Measurements from ENCODE around the gene STRN4.

The STRN4 gene

DNA sequence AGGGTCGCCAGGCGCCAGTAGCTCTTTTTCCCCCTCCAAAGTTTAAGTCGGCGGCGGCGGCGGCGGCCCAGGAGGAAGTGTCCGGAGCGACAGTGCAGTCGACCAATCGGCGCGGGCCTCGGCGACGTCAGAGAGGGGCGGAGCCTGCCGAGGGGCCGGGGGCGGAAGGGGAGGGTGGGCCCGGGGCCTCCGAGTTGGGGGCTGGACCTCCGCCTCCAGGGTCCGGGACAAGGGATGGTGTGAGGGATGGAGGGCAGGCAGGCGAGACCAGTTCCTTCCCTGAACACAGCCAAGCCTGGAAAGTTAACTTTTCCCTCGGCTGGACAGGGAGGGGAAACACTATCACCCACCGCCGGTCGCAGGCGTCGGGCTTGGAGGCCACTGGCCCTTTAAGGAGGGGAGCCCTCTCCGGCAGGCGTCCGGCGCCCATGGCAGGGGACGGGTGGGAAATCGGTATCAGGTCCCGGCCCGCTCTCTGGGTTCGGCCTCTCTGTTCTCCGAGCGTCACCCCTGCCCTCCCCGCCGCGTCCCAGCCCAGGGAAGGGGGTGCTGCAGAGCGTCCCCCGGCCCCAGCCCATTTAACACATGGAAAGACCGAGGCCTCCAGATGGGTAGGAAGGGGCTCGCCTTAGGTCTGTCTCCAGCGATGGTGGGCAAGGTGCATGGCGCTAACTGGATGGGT, 29.1 kb downstream of the STRN4 start, which contains the start of gene PRKD2:
PRKD2 (minus strand) TSS at position 81 of the 682 bp plus-strand sequence. CDS start 744 bp downstream, outside the sequence.
- peak within 1 kb of the TSS; percentile 44 for H3K27ac ChIP-seq
- TF ChIP-seq, protein P1, sequence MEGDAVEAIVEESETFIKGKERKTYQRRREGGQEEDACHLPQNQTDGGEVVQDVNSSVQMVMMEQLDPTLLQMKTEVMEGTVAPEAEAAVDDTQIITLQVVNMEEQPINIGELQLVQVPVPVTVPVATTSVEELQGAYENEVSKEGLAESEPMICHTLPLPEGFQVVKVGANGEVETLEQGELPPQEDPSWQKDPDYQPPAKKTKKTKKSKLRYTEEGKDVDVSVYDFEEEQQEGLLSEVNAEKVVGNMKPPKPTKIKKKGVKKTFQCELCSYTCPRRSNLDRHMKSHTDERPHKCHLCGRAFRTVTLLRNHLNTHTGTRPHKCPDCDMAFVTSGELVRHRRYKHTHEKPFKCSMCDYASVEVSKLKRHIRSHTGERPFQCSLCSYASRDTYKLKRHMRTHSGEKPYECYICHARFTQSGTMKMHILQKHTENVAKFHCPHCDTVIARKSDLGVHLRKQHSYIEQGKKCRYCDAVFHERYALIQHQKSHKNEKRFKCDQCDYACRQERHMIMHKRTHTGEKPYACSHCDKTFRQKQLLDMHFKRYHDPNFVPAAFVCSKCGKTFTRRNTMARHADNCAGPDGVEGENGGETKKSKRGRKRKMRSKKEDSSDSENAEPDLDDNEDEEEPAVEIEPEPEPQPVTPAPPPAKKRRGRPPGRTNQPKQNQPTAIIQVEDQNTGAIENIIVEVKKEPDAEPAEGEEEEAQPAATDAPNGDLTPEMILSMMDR (IDR thresholded peaks at IDR 0.05; ENCODE audit: low read depth, low read length): no peak
- peak within 1 kb of the TSS; percentile 79 for H3K4me3 ChIP-seq (ENCODE audit: low read depth, low read length)
- no peaks in the 10 kb centered on the region for H3K9me3 ChIP-seq (ENCODE audit: severe bottlenecking)
- no peaks in the 10 kb centered on the region for H3K27me3 ChIP-seq (ENCODE audit: insufficient read depth, low read depth, severe bottlenecking)
- peaks cover 32% of the 10 kb centered on the region for H3K36me3 ChIP-seq
- DNase-seq: peak; percentile 87

DNA sequence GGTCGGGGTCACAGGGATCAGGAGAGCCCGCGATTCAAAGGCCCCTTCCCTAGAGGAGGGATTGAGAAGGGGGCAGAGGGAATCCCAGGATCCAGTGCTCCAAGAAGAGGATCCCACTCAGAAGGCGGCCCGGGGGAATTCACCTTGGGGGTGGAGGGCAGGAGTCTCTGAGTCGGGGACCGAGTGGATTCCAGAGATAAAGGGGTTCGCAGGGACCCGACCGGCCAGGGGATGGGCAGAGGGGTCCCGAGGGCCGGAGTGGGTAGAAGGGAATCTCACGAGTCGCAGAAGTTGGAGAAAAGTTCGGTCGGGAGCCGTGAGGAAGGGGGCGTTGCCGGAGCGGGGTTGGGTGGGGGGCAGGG, 29.6 kb downstream of the STRN4 start:
- no peak for DNase-seq
- TF ChIP-seq, protein P1 (IDR thresholded peaks at IDR 0.05; ENCODE audit: low read depth, low read length): no peak
- H3K36me3 ChIP-seq: peaks cover 27% of the 10 kb centered on the region
- H3K27ac ChIP-seq: peak overlapping the region; percentile 30
- no peaks in the 10 kb centered on the region for H3K27me3 ChIP-seq (ENCODE audit: insufficient read depth, low read depth, severe bottlenecking)
- H3K4me3 ChIP-seq (ENCODE audit: low read depth, low read length): peak overlapping the region; percentile 79
- no peaks in the 10 kb centered on the region for H3K9me3 ChIP-seq (ENCODE audit: severe bottlenecking)

DNA sequence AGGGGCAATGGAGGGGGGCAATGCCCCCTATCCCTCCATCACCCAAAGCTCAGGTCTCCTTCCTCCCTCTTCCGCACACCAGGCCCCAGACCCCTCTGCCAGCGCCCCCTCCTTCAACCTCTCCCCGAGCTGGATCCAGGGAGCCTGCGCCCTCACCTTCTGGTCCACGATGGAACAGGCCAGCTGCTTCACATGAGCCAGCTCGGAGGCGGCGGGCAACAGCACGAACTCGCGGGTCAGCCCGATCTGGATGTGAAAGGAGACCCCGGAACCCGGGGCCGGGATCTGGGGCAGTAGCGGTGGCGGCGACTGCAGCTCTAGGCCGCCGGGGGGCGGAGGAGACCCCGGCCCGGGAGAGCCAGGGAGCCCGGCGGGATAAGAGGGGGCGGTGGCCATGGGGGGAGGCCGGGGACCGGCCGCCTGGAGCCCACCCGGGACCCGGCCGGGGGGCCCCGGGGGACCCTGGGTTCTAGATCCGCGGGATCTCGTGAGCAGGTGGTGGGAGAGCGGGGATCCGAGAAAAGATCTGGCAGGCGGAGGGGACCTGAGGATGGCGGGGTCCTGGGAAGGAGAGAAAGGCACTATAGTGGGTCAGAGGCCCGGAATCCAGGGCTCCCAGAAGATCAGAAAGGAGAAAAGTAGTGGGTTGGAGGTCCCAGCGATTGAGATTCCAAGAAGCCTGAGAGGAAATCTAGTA, 30.1 kb downstream of the STRN4 start:
- Histone ChIP-seq H3K27ac (peak overlapping the region; percentile 30), H3K27me3 (ENCODE audit: insufficient read depth, low read depth, severe bottlenecking) (no peaks in the 10 kb centered on the region), H3K36me3 (peaks cover 25% of the 10 kb centered on the region), H3K9me3 (ENCODE audit: severe bottlenecking) (no peaks in the 10 kb centered on the region), H3K4me3 (ENCODE audit: low read depth, low read length) (peak overlapping the region; percentile 79)
- TF ChIP-seq, protein P1 (IDR thresholded peaks at IDR 0.05; ENCODE audit: low read depth, low read length): no peak
- peak; percentile 33 for DNase-seq

DNA sequence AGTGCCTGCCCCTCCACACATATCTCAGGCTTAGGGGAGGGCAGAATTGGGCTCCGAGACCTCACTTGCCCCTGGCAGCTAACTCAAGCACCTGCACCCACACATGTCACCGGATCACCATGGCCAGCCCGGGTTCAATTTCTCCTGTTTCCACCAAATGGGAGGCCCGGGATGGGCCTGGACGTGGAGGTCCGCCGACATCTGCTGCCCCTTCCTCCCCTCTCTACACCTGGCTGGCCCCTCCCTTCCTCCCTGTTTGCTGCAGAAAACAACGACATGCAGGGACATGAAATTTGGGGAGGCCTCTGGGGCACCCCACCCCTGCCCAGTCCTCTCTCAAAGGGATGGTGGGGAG, 30.7 kb downstream of the STRN4 start:
- H3K27ac ChIP-seq: no peak overlapping the region
- no peak for DNase-seq
- H3K36me3 ChIP-seq: peaks cover 22% of the 10 kb centered on the region
- H3K9me3 ChIP-seq (ENCODE audit: severe bottlenecking): no peaks in the 10 kb centered on the region
- peak overlapping the region; percentile 79 for H3K4me3 ChIP-seq (ENCODE audit: low read depth, low read length)
- no peaks in the 10 kb centered on the region for H3K27me3 ChIP-seq (ENCODE audit: insufficient read depth, low read depth, severe bottlenecking)
- TF ChIP-seq, protein P1 (IDR thresholded peaks at IDR 0.05; ENCODE audit: low read depth, low read length): no peak

DNA sequence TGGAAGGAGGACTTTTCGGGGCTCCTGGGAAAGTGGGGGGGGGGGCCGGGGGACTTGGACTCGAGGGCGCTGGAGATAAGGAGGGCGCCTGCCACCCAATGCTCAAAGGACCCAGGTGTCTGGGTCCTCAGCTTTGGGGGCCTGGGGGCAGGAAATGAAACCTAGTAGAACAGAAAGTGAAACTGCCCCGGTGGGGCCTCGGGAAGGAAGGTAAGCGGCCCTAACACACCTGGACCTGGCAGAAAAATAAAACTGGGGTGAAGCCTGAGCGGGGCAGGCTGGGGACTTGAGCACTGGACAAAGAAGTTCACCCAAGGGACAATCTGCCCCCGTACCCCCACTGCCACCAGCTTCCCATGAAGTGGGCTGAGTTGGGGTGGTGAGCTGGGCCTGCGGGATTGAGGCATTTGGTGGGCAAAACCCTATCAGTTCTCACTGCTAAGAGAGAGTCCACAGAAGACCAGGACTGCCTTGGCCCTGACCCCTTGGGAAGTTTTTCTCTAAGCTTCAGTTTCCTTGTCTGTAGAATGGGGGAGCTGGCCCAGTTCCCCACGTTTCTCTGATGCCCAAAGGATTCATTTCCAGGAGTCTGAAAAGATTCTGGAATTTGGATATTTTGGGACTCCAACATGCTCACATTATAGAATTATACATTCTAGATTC, 31.7 kb downstream of the STRN4 start:
- no peak for DNase-seq
- Histone ChIP-seq H3K36me3 (peaks cover 14% of the 10 kb centered on the region), H3K9me3 (ENCODE audit: severe bottlenecking) (no peaks in the 10 kb centered on the region), H3K4me3 (ENCODE audit: low read depth, low read length) (no peak overlapping the region), H3K27ac (no peak overlapping the region), H3K27me3 (ENCODE audit: insufficient read depth, low read depth, severe bottlenecking) (no peaks in the 10 kb centered on the region)
- TF ChIP-seq, protein P1 (IDR thresholded peaks at IDR 0.05; ENCODE audit: low read depth, low read length): no peak
